Right hindlimb (tissue), 1 donor: ENCODE data around the gene OR4D1.

Experiments used
- DNase-seq: peaks from one replicate; pipeline ENCODE4 v3.0.0-alpha.2; 2018

OR4D1 gene

GRCh38 chr17:58195518-58196123 is 47.4 kb downstream of the OR4D1 start:
- no peak for DNase-seq

- no peak for DNase-seq
Observed at GRCh38 chr17:58196610-58197009, 48.4 kb downstream of the OR4D1 start.

GRCh38 chr17:58200024-58200633 is 51.9 kb downstream of the OR4D1 start:
- peak; percentile 41 for DNase-seq

GRCh38 chr17:58202859-58203258 is 54.7 kb downstream of the OR4D1 start:
- DNase-seq = no peak

GRCh38 chr17:58204796-58205195 is 56.6 kb downstream of the OR4D1 start:
- DNase-seq = no peak

GRCh38 chr17:58205936-58206335 is 57.8 kb downstream of the OR4D1 start:
- DNase-seq = no peak

- DNase-seq = no peak
Observed at GRCh38 chr17:58207451-58207850, 59.3 kb downstream of the OR4D1 start.

- no peak for DNase-seq
Observed at GRCh38 chr17:58208344-58208743, 60.2 kb downstream of the OR4D1 start.
